OCI-LY7 (cell line): Measurements from ENCODE around the gene INTS1.

Source experiments
- CTCF ChIP-seq: fragments of 200-600 bp; sonication (generic); conservative IDR thresholded peaks from 2 replicates; pipeline ENCODE4 v1.5.1; 2014; ENCODE audit warnings: mild to moderate bottlenecking, antibody characterized with exemption, low read length, moderate library complexity, mixed read lengths
- EZH2phosphoT487 ChIP-seq: fragments of 200-600 bp; sonication (generic); IDR thresholded peaks from 2 replicates; pipeline ENCODE4 v1.6.1; 2018; ENCODE audit warnings: low read depth, borderline replicate concordance, mild to moderate bottlenecking, mixed run types, antibody characterized with exemption, low read length, moderate library complexity, mixed read lengths

GRCh38 chr7:1427064-1427657 lies 77.0 kb downstream of the INTS1 start:
- TF ChIP-seq CTCF (no peak), EZH2phosphoT487 (no peak)
